ENCODE data around the gene PTK6.

PTK6 gene

GRCh38 chr20:63568986-63569949, 32.1 kb upstream of the PTK6 start:
- DNase-seq (ENCODE audit: low read depth): no peak

DNA sequence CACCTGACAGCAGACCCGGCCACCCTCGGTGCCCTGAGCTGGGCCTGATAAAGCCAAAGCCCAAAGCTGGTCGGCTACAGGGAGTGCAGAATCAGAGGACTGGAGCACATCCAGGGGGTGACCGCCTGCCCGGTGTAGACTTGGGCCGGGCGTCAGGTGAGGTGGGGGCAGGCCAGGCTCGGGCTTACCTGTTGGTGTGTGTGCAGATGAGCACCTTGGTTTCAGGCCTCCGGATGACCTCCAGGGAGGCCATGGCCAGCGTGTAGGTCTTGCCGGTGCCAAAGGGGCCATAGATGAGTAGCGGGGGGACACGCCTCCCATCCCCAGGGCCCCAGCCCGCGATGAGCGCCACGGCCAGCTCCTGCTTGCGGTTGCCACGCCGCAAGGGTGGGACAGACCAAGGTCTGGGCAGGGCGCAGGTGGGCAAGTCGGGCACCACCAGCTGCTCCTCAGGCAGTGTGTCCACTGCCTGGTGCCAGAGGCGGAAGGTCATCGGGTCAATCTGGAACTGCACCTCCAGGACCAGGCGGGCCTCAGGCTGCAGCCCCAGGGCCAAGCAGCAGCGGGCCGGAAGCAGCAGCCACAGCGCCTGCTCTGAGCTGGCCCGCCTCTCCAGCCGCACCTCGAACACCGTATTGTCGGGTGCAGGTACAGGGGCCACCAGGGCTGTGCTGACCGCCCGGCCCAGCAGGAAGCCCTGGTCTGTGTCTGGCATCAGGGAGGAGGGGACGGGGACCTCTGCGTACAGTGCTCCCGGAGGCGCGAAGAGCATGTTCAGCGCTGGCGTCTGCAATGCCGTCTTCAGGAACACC, 31.2 kb upstream of the PTK6 start:
- TF ChIP-seq CTCF (IDR thresholded peaks at IDR 0.05; ENCODE audit: control insufficient read depth, insufficient read depth, low read depth, low read length, missing control alignments): no peak
- no peak for DNase-seq (ENCODE audit: low read depth)
- H3K4me3 ChIP-seq (ENCODE audit: control insufficient read depth, low read depth, low read length): no peak overlapping the region

More at GRCh38 chr20:63568986-63569949, 32.1 kb upstream of the PTK6 start:
- TF ChIP-seq CTCF (IDR thresholded peaks at IDR 0.05; ENCODE audit: control insufficient read depth, insufficient read depth, low read depth, low read length, missing control alignments): no peak
- no peak overlapping the region for H3K4me3 ChIP-seq (ENCODE audit: control insufficient read depth, low read depth, low read length)

DNA sequence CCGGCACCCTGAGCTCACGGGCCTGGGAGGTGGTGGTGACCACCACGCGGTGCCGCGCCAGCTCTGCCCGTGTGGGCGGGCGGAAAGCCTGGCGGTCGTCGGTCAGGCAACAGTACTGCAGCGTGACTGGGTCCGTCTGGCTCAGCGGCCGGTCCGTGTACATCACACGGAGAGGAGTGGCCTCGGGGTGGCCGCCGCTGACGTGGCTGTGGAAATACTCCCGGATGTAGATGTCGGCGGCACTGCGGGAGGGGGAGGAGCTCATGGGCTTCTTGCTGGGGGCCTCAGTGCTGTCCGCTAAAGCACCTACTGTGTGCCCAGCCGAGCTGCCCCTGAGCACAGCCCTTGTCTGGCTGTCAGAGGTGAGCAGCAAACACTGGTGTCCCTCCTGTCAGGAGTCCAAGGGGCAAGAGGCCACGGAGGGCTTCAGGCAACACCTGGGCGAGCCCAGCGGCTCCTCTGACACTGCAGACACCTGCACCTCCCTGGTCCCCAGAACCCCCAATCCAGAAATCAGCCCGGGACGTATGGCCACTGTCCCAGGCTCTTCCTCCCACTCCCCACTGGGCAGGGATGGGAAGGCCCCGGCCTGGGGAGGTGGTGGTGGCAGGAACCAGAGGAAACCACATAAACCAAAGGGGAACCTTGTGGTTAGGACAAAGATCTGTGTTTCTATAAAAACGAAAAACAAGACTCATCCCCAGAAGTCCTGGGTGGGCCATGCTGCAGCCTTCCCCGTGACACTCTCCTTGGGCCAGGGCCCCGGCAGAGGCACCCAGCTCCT, 30.4 kb upstream of the PTK6 start:
- DNase-seq (ENCODE audit: low read depth): no peak
- no peak overlapping the region for H3K4me3 ChIP-seq (ENCODE audit: control insufficient read depth, low read depth, low read length)
- TF ChIP-seq CTCF (IDR thresholded peaks at IDR 0.05; ENCODE audit: control insufficient read depth, insufficient read depth, low read depth, low read length, missing control alignments): no peak

- DNase-seq (ENCODE audit: low read depth): no peak
- H3K4me3 ChIP-seq (ENCODE audit: control insufficient read depth, low read depth, low read length): no peak overlapping the region
- no peak for TF ChIP-seq CTCF (IDR thresholded peaks at IDR 0.05; ENCODE audit: control insufficient read depth, insufficient read depth, low read depth, low read length, missing control alignments)
Observed at GRCh38 chr20:63567136-63567385, 29.9 kb upstream of the PTK6 start.

DNA sequence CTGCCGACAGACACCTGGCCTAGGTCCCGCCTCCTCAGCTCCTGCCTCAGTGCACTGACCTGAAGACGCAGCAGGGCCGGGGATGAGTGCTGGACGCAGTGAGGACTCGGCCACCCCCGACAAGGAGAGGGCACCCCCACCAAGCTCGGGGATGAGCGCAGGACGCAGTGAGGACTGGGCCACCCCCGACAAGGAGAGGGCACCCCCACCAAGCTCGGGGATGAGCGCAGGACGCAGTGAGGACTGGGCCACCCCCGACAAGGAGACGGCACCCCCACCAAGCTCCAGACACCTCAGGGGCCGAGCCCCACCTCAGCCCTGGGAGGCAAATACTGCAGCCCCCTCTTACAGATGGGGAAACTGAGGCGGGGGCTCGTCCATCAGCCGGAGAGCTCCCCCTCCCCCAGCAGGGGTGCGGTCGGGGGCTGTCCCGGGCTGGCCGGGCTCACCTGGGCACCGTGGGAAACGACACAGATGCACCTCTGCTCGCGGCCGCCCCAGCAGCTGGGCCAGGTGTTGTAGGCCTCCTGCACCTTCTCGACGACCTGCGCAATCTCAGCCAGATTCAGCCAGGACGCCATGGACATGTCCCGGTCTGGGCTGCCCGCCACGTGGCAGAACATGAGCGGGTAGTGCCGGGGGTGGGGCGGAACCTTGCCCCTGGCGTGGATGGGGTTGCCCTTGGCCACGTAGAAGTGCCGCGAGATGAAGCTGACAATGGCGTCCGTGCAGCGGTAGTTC, 29.4 kb upstream of the PTK6 start:
- no peak overlapping the region for H3K4me3 ChIP-seq (ENCODE audit: control insufficient read depth, low read depth, low read length)
- TF ChIP-seq CTCF (IDR thresholded peaks at IDR 0.05; ENCODE audit: control insufficient read depth, insufficient read depth, low read depth, low read length, missing control alignments): no peak
- DNase-seq (ENCODE audit: low read depth): no peak
